Measurements from ENCODE around the gene POLR3GL.
"Not testable (repeated sequence)": the region's sequence is repeated elsewhere in the genome, so short reads cannot be mapped to it uniquely, and the experiment has no call there.

POLR3GL gene

GRCh38 chr1:146021622-146022402 is 57.3 kb downstream of the POLR3GL start, which contains the start of gene HJV:
Gene HJV, minus strand, starts transcription at chr1:146021735. Its CDS starts 1,504 bp downstream, at chr1:146020231.
- DNase-seq: no peak

- no peak for DNase-seq
These were observed 58.1 kb downstream of the POLR3GL start for GRCh38 chr1:146022403-146023127.

GRCh38 chr1:146025787-146026495 is 61.5 kb downstream of the POLR3GL start:
- DNase-seq: not testable (repeated sequence)

- DNase-seq: not testable (repeated sequence)
These were observed 62.2 kb downstream of the POLR3GL start for GRCh38 chr1:146026650-146027049.

Measured in NCI-H2227 treated with DMSO at 0.1 percent for 48 hours (cell line).